ENCODE data around the gene DYNC2I2. TPM values are rescaled to one million over a fixed set of nuclear protein-coding genes. Genes with fewer than 3 reads are reported as not detected.

DYNC2I2 gene
- total RNA-seq, 1 experiment from 2014 or later, result 71.1 TPM

DNA sequence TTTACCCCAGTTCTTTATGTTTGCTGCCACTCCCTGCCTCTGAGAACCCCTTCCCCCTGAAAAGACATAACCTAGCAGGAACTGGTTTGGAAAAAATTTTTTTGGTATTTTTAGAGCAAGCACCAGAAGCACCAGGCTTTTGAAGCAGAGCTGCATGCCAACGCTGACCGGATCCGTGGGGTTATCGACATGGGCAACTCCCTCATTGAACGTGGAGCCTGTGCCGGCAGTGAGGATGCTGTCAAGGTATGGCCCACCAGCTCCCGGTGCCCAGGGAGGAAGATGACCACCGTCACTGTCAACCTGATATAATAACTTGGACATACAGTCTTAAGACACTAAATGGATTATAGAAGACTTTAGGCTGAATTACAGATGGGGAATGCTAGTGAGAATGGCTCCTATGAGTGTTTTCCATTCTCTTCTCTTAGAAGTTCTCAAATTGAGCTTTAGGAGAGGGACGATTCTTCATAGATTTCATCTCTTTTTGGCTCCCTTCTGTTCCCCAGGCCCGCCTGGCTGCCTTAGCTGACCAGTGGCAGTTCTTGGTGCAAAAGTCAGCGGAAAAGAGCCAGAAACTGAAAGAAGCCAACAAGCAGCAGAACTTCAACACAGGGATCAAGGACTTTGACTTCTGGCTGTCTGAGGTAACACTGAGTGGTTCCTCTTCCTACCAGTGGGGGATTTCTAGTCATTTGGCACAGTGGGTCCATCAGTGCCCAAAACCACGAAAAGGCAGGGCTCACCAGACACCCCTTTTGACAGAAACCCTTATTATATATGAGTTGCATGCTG lies 44.9 kb downstream of the DYNC2I2 start:
- H3K9me3 Mint-ChIP-seq, result no peaks in the 10 kb centered on the region
- H3K27me3 Mint-ChIP-seq (ENCODE audit: low read depth), result no peaks in the 10 kb centered on the region
- CTCF ChIA-PET, result interaction anchor here (0.5 kb wide), 1 partner anchor 695 kb away, joined by 3 read pairs; the partner anchor contains the start of gene ST6GALNAC4
- no peak overlapping the region for H3K27ac Mint-ChIP-seq
- POLR2A ChIA-PET, result no interaction called here
- DNase-seq (ENCODE audit: low spot score) (no peak), ATAC-seq (no peak)
- H3K36me3 Mint-ChIP-seq, result peaks cover 81% of the 10 kb centered on the region
- no peak overlapping the region for H3K4me3 Mint-ChIP-seq
- H3K4me1 Mint-ChIP-seq, result no peaks in the 10 kb centered on the region
- TF ChIP-seq ZNF263 (CRISPR knock-in tag; IDR thresholded peaks at IDR 0.05; ENCODE audit: low read depth) (no peak), FOXK1 (CRISPR knock-in tag; IDR thresholded peaks at IDR 0.05) (no peak), JAZF1 (CRISPR knock-in tag; IDR thresholded peaks at IDR 0.05) (no peak), MXD4 (CRISPR knock-in tag; IDR thresholded peaks at IDR 0.05; ENCODE audit: borderline replicate concordance) (no peak)
- TF ChIP-seq, protein P1, sequence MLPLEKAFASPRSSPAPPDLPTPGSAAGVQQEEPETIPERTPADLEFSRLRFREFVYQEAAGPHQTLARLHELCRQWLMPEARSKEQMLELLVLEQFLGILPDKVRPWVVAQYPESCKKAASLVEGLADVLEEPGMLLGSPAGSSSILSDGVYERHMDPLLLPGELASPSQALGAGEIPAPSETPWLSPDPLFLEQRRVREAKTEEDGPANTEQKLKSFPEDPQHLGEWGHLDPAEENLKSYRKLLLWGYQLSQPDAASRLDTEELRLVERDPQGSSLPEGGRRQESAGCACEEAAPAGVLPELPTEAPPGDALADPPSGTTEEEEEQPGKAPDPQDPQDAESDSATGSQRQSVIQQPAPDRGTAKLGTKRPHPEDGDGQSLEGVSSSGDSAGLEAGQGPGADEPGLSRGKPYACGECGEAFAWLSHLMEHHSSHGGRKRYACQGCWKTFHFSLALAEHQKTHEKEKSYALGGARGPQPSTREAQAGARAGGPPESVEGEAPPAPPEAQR (CRISPR knock-in tag; IDR thresholded peaks at IDR 0.05), result no peak
- TF ChIP-seq, protein P2, sequence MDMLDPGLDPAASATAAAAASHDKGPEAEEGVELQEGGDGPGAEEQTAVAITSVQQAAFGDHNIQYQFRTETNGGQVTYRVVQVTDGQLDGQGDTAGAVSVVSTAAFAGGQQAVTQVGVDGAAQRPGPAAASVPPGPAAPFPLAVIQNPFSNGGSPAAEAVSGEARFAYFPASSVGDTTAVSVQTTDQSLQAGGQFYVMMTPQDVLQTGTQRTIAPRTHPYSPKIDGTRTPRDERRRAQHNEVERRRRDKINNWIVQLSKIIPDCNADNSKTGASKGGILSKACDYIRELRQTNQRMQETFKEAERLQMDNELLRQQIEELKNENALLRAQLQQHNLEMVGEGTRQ (CRISPR knock-in tag; IDR thresholded peaks at IDR 0.05), result no peak
- TF ChIP-seq, protein P3, sequence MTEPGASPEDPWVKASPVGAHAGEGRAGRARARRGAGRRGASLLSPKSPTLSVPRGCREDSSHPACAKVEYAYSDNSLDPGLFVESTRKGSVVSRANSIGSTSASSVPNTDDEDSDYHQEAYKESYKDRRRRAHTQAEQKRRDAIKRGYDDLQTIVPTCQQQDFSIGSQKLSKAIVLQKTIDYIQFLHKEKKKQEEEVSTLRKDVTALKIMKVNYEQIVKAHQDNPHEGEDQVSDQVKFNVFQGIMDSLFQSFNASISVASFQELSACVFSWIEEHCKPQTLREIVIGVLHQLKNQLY (CRISPR knock-in tag; IDR thresholded peaks at IDR 0.05), result no peak

- peaks cover 78% of the 10 kb centered on the region for H3K36me3 Mint-ChIP-seq
- TF ChIP-seq CBFB (CRISPR knock-in tag; IDR thresholded peaks at IDR 0.05; ENCODE audit: low read depth) (no peak), PRRX2 (CRISPR knock-in tag; IDR thresholded peaks at IDR 0.05) (no peak), JAZF1 (CRISPR knock-in tag; IDR thresholded peaks at IDR 0.05) (no peak), GRHL2 (CRISPR knock-in tag; IDR thresholded peaks at IDR 0.05; ENCODE audit: insufficient replicate concordance, severe bottlenecking) (no peak), ESRRA (CRISPR knock-in tag; IDR thresholded peaks at IDR 0.05; ENCODE audit: borderline replicate concordance) (no peak)
- TF ChIP-seq, protein P1 (CRISPR knock-in tag; IDR thresholded peaks at IDR 0.05), result no peak
- H3K4me1 Mint-ChIP-seq, result no peaks in the 10 kb centered on the region
- no peak overlapping the region for H3K27ac Mint-ChIP-seq
- ChIA-PET POLR2A (no interaction called here), CTCF (interaction anchor here (0.7 kb wide), 1 partner anchor 109 kb away, joined by 3 read pairs; no protein-coding TSS in a partner anchor)
- H3K4me3 Mint-ChIP-seq, result no peak overlapping the region
- ATAC-seq, result no peak
- no peak for DNase-seq (ENCODE audit: low spot score)
- H3K27me3 Mint-ChIP-seq (ENCODE audit: low read depth), result no peaks in the 10 kb centered on the region
- no peaks in the 10 kb centered on the region for H3K9me3 Mint-ChIP-seq
Observed at GRCh38 chr9:128610897-128611296, 45.8 kb downstream of the DYNC2I2 start.

GRCh38 chr9:128607642-128608350 lies 48.9 kb downstream of the DYNC2I2 start:
- Mint-ChIP-seq H3K27me3 (ENCODE audit: low read depth) (no peaks in the 10 kb centered on the region), H3K4me3 (no peak overlapping the region), H3K4me1 (no peaks in the 10 kb centered on the region), H3K27ac (no peak overlapping the region), H3K9me3 (no peaks in the 10 kb centered on the region), H3K36me3 (peaks cover 71% of the 10 kb centered on the region)
- CTCF ChIA-PET, result no interaction called here
- no peak for DNase-seq (ENCODE audit: low spot score)
- POLR2A ChIA-PET, result no interaction called here
- no peak for ATAC-seq
- no peak for TF ChIP-seq ZNF263 (CRISPR knock-in tag; IDR thresholded peaks at IDR 0.05; ENCODE audit: low read depth)
- TF ChIP-seq OVOL2 (CRISPR knock-in tag; IDR thresholded peaks at IDR 0.05; ENCODE audit: borderline replicate concordance), result no peak
- TF ChIP-seq SMAD4 (CRISPR knock-in tag; IDR thresholded peaks at IDR 0.05), result no peak
- TF ChIP-seq ATF6 (CRISPR knock-in tag; IDR thresholded peaks at IDR 0.05), result no peak
- no peak for TF ChIP-seq GRHL2 (CRISPR knock-in tag; IDR thresholded peaks at IDR 0.05; ENCODE audit: insufficient replicate concordance, severe bottlenecking)
- TF ChIP-seq JUN (CRISPR knock-in tag; IDR thresholded peaks at IDR 0.05), result no peak

Measured in WTC11 (cell line).